HTR-8/SVneo (cell line): ENCODE data around the gene NDUFA13.

Source experiments
- DNase-seq: peaks from one replicate; pipeline ENCODE4 v3.0.0; 2011; ENCODE audit warnings: low spot score, mixed read lengths; ENCODE audit not compliant: insufficient read length
- FAIRE-seq: peaks from 2 replicates; lab custom pipeline; 2011; peaks lifted over from hg19 to GRCh38; lab: Jason Lieb, UNC

Gene NDUFA13

GRCh38 chr19:19544257-19544953 lies 28.4 kb downstream of the NDUFA13 start:
- FAIRE-seq: no peak
- DNase-seq: no peak

DNA sequence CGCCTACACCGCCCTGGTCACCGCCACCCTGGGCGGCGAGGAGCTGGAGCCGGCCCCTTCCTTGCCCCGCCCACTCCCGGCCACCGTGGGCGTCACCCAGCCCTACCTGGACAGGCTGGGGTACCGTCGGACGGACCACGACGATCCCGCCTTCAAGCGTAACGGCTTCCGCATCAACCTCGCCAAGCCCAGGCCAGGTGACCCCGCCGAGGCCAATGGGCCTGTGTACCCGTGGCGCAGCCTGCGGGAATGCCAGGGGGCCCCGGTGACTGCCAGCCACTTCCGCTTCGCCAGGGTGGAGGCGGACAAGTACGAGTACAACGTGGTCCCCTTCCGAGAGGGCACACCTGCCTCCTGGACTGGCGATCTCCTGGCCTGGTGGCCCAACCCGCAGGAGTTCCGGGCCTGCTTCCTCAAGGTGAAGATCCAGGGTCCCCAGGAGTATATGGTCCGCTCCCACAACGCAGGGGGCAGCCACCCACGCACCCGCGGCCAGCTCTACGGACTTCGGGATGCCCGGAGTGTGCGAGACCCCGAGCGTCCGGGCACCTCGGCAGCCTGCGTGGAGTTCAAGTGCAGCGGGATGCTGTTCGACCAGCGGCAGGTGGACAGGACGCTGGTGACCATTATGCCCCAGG lies 29.0 kb downstream of the NDUFA13 start:
- FAIRE-seq (no peak), DNase-seq (no peak)

DNA sequence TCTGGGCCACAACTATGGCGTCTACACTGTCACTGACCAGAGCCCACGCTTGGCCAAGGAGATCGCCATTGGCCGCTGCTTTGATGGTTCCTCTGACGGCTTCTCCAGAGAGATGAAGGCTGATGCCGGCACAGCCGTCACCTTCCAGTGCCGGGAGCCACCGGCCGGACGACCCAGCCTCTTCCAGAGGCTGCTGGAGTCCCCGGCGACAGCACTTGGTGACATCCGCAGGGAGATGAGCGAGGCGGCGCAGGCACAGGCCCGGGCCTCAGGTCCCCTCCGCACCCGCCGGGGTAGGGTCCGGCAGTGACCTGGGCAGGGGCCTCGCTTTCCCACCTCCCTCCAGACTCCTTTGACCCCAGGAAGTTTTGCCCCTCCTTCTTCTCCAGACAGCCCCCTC lies 29.7 kb downstream of the NDUFA13 start:
- no peak for DNase-seq
- FAIRE-seq: no peak

- no peak for DNase-seq
- FAIRE-seq: no peak
Measured at GRCh38 chr19:19546751-19547162, 30.7 kb downstream of the NDUFA13 start.

DNA sequence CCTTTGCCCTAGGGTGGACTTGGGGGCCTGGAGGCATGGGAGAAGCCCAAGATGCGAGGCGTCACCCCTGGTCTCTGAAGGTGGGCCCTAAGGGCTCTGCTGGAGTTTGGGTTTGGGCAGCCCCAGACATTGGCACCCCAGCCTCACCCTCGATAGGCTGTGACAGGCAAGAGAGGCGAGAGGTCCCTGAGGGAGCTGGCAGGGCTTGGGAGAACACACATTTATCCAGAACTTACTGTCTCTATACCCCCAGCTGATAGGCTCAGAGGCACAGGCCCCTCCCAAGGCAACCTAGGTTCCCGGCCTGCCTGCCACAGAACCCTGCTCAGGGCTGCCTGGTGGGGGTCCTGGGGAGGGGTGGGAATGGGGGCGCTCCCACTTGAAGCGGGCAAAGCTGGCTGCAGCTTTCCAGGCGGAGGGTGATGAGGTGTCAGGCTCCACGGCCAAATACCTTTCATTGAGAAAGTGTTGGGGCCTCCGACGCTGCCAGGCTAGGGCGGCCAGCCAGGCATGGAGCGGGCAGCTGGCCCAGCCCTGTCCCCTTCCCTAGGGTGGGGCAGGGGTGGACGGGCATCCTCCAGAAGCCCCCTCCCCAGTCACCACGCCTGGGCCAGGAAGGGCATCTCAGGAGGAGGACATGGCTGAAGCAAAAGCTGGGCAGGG lies 31.8 kb downstream of the NDUFA13 start:
- no peak for FAIRE-seq
- no peak for DNase-seq

DNA sequence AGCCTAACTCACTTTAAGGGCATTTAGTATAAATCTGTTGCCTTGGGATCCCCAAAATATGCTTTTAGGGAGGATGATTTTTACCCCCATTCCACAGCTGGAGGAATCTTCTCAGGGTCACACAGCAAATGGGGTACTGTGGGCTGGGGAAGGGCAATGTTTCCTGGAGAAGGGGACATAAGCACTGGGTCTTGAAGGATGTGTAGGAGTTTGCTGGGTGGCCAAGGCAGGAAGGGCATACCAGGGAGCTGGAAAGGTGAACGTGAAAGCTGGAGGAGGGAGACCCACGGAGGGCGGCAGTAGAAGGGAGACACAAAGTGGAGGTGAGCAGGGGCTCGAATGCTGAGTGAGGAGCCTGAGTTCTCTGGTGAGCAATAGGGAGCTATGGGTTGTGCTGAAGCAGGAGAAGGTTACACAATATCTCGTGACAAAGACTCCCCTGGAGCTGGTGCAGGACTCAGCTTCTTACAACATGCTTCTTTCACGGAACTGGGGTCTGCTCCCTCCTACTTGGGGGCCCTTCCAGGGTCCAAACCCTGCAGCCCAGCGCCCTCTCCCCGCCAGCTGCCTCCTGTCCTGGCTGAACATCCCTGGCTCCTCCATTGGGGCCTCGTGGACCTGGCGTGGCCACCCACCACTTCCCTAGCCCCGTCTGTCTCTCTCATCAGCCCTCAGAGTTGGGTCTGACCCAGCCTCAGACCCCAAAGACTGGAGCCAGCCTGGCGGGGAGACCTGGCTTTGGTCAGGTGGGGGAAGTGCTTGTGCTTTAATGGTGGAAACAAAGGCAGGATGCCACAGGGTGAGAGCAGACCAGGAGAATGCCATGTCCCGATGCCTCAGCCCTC lies 33.1 kb downstream of the NDUFA13 start:
- FAIRE-seq: no peak
- DNase-seq: no peak

GRCh38 chr19:19549804-19550464 lies 33.9 kb downstream of the NDUFA13 start:
- FAIRE-seq (peak; percentile 76), DNase-seq (no peak)

DNA sequence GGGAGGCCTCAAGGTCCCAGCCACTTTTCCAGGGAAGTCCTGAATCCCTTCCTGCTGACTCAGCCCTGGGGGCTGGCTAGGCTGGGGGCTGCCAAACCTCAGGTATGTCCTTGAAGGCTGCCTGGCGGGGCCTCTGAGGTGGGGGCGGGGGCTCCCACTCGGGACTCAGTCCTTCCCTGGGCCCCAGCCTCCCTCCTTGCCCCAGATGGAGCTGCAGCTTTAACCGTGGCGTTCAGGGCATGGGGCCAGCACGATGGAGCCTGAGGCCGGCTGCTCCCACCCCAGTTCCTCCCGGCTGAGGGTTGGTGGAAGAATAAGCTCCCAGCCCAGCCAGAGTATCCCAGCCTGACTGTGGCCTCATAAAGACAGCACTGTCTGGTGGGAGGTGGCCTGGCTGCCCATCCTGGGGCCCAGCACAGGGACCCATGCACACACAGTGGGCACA lies 34.5 kb downstream of the NDUFA13 start:
- no peak for FAIRE-seq
- no peak for DNase-seq

DNA sequence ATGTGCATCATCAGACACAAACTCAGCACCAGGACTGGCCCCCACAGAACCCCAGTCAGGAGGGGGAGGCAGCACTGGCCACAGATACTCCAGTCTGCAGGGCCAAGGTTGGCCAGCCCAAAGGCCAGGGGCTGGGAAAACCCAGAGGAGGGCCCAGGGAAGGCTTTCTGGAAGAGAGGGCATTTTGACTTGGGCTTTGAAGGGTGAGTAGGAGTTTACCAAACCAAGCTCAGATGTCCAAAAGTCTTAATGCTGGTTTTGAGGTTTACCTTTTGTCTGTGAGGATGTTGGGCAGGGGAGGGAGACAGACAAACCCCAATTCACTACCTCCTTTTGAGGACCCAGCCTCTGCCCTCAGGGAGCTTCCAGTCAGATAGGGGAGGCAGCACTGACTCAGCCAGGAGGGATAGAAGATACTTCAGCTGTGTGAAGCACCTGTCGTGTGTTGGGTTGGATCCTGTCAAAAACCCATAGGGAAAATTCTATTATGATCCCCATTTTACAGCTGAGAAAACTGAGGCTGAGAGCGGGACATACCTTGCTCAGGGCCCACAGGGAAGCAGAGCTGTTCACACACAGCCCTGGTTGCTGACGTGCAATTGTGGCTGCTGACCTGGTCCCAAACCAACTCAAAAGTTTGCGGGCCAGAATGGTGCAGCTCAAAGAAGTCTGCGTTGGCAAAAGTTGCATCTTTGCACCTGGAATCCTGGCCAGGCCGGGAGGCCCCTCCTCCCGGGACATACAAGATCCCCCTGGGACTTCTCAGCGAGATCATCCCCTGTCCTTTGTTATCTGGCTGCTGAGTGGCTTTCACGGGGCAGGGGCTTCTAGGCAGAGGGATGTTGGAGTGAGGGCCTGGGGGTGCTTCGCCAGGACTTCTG lies 35.2 kb downstream of the NDUFA13 start:
- FAIRE-seq: peak; percentile 16

DNA sequence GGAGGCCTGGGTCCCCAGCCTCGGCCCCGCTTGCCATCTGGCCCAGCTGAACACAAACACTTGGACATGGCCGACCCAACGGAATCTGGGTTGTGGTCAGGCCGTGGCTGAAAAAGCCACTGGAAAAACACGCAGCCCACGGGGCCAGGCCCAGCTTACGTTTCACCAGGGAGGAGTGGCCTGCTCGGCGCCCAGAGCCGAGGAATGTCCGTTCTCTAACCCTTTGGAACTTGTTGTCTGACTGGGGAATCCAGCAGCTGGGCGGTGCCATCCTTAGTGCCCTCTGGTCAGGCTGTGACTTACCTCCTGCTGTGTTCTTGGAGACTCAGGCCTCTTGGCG lies 35.8 kb downstream of the NDUFA13 start:
- no peak for FAIRE-seq
- no peak for DNase-seq

More for the DNA sequence above, 35.2 kb downstream of the NDUFA13 start:
- no peak for DNase-seq

DNA sequence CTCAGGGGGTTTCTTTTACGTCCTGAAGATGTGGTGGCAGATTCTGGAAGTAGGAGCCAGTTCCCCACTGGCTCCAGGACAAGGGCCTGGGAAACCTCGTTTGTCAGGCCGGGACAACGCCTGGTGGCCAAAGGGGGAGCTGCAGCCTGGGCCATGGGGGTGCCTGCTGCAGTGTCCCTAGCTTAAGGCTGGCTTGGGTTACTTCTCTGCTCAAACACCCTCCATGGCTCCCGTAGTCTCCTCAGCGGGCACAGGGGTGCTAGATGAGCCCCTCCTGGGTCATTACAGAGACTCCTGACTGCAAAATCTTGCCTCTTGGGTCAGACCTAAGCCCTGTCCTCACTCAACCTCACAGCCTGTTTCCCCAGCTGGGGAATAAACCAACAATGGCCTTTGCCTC lies 36.8 kb downstream of the NDUFA13 start:
- FAIRE-seq: peak; percentile 46
- peak; percentile 63 for DNase-seq

DNA sequence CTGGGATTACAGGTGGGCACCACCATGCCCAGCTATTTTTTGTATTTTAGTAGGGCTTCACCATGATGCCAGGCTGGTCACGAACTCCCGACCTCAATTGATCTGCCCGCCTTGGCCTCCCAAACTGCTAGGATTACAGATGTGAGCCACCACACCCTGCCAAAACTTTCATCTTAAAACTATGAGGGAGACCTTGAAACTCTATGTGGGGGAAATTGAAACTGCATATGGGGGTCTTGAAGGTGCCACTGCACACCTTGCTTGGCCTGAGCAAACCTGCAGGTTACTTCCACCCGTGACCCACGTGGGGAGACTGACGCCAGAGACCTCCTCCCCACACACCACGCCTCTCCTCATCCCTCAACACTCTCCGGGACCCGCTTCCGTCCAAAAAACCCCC lies 37.6 kb downstream of the NDUFA13 start:
- DNase-seq (no peak), FAIRE-seq (no peak)

GRCh38 chr19:19554074-19555023 lies 38.3 kb downstream of the NDUFA13 start:
- FAIRE-seq (no peak), DNase-seq (no peak)

GRCh38 chr19:19558055-19558454 lies 42.0 kb downstream of the NDUFA13 start:
- FAIRE-seq: no peak

GRCh38 chr19:19558636-19559035 lies 42.6 kb downstream of the NDUFA13 start:
- DNase-seq (no peak), FAIRE-seq (no peak)

More at GRCh38 chr19:19558055-19558454, 42.0 kb downstream of the NDUFA13 start:
- no peak for DNase-seq

DNA sequence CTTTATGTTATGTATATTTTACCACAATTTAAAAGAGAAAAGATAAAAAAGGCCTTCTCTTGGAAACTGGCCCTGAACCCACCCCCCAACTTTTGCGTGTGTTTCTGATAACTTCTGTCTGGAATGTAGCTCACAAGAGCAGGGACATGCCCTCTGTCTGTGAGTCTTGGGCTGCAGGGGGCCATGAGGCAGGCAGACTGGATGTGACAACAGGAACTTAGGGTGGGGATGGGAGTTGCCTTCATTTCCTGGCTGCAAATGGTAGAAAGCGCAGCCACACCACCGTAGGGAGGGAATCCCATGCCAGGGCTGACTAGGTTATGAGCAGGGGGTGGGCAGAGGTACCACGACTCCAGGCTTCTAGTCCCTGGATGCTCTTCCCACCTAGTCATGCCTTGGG lies 43.9 kb downstream of the NDUFA13 start:
- FAIRE-seq (no peak), DNase-seq (no peak)

- DNase-seq: no peak
Measured at GRCh38 chr19:19561946-19562664, 46.1 kb downstream of the NDUFA13 start.

More at GRCh38 chr19:19561946-19562664, 46.1 kb downstream of the NDUFA13 start:
- FAIRE-seq: no peak
